GM13977 (cell line): Measurements from ENCODE around the gene TRAFD1.
A peak's percentile ranks its signal among the peaks of the same experiment; 100 is the strongest.

Experiments used
- DNase-seq: peaks from one replicate; pipeline ENCODE4 v3.0.0; 2012; ENCODE audit warnings: low spot score
- CTCF ChIP-seq: IDR thresholded peaks from 2 replicates; pipeline ENCODE4 v1.5.1; 2012; ENCODE audit warnings: mild to moderate bottlenecking, control low read depth; ENCODE audit not compliant: insufficient read depth; ENCODE audit errors: extremely low read depth, missing control alignments
- in situ Hi-C: fragments of 300-500 bp; cut with MboI; formaldehyde crosslinking; loops from one replicate; pipeline ENCODE4 v1.12.0; 2022; ENCODE audit warnings: low sequenced_read_pairs, low pct_unique_long_range_greater_than_20kb, mixed read lengths, inconsistent platforms; ENCODE audit not compliant: unreplicated experiment

TRAFD1 gene

GRCh38 chr12:112183141-112184021, 58.0 kb downstream of the TRAFD1 start:
- peak; percentile 82 for DNase-seq
- in situ Hi-C loops: no loop called here
- no peak for TF ChIP-seq CTCF

DNA sequence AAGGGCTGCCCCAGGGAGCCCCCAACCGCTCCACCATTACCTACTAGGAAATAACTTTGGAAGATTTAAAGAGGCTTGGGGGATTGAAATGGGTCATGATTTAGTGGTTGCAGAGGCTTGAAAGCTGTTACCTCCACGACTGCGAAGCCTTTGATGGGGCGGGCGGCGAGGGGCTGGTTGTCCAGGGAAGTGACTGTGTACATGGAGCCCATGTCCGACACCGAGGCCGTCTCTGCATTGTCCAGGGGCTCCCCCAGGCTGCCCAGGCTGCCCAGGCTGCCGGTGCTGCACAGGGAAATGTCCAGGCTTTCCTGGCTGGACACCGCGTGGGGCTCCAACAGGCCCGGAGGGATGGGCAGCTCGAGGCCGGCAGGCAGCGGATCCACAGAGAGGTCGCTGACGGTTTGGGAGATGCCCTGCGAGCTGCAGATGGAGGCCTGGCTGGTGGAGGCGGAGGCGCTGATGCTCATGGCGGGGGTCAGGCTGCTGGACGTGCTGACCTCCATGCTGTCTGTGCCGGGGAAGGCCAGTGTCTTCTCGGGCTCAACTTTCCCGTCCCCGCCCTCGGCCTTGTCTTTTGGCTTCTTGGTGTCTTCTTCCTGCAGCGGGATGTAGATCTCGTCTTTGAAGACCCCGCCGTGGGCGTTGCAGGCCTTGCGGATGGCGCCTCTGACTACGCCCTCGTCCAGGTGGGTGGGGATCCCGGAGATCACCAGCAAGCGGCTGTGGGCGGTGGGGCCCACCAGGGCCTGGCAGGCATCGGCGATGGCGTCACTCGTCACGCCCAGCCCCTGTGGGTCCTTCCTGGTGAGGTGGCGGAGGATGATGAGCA, 58.9 kb downstream of the TRAFD1 start:
- no peak for TF ChIP-seq CTCF
- in situ Hi-C loops: no loop called here
- no peak for DNase-seq

GRCh38 chr12:112185093-112185923, 59.9 kb downstream of the TRAFD1 start:
- in situ Hi-C loops: no loop called here
- no peak for DNase-seq
- no peak for TF ChIP-seq CTCF

DNA sequence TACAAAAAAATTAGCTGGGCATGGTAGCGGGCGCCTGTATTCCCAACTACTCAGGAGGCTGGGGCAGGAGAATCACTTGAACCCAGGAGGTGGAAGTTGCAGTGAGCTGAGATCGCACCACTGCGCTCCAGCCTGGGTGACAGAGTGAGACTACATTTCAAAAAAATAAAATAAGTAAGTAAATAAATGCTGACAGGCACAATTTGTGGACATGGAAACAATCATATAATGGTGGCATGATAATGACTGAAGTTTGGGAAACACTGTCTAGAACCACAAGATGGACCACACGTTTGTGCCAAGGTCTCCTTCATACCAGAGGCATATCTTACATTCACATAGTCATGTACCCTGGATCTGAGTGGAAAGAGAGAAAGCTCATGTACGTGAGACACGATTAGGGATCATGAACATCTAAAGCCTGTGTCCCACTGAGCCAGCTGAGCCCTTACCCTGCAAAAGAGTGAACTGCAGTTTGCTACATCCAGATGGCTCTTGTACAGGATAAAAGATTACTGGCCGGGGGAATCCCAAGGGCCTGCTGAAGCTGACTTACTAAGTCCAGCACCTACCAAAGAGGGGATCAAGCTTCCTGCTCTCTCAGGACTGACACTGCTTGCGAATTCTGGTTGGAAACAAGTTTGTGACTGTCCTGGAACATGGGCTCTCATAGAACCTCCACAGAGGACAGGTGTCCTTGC, 62.9 kb downstream of the TRAFD1 start:
- no peak for DNase-seq

GRCh38 chr12:112190231-112191025, 65.1 kb downstream of the TRAFD1 start:
- DNase-seq: no peak
- in situ Hi-C loops: no loop called here
- no peak for TF ChIP-seq CTCF

More for the DNA sequence above, 62.9 kb downstream of the TRAFD1 start:
- in situ Hi-C loops: no loop called here
- no peak for TF ChIP-seq CTCF
